Measurements from ENCODE around the gene KDM5A.

KDM5A gene

GRCh38 chr12:247271-247670 lies 141.8 kb downstream of the KDM5A start:
- Histone ChIP-seq H3K27ac (no peak overlapping the region), H3K4me2 (ENCODE audit: low read length) (no peak overlapping the region), H3K79me2 (no peaks in the 10 kb centered on the region), H3K9me3 (ENCODE audit: control insufficient read depth, low read length) (no peaks in the 10 kb centered on the region), H2AFZ (no peak overlapping the region), H3K4me3 (ENCODE audit: low read depth, low read length) (no peak overlapping the region), H3K9ac (no peak overlapping the region), H3K36me3 (ENCODE audit: control insufficient read depth, insufficient read depth, low read length) (no peaks in the 10 kb centered on the region), H3K4me1 (peaks cover 5% of the 10 kb centered on the region), H3K27me3 (ENCODE audit: control insufficient read depth, insufficient read depth, low read length) (no peaks in the 10 kb centered on the region)
- no peak for TF ChIP-seq CTCF (IDR thresholded peaks at IDR 0.05)

- no peak overlapping the region for H3K4me3 ChIP-seq (ENCODE audit: low read depth, low read length)
- H3K27me3 ChIP-seq (ENCODE audit: control insufficient read depth, insufficient read depth, low read length): no peaks in the 10 kb centered on the region
- peaks cover 3% of the 10 kb centered on the region for H3K4me1 ChIP-seq
- no peak overlapping the region for H3K27ac ChIP-seq
- no peaks in the 10 kb centered on the region for H3K9me3 ChIP-seq (ENCODE audit: control insufficient read depth, low read length)
- no peak overlapping the region for H3K4me2 ChIP-seq (ENCODE audit: low read length)
- no peaks in the 10 kb centered on the region for H3K79me2 ChIP-seq
- no peak overlapping the region for H3K9ac ChIP-seq
- H2AFZ ChIP-seq: peak overlapping the region; percentile 9
- no peaks in the 10 kb centered on the region for H3K36me3 ChIP-seq (ENCODE audit: control insufficient read depth, insufficient read depth, low read length)
- TF ChIP-seq CTCF (IDR thresholded peaks at IDR 0.05): no peak
Observed at GRCh38 chr12:243381-243780, 145.7 kb downstream of the KDM5A start.

GRCh38 chr12:242496-242895 lies 146.6 kb downstream of the KDM5A start:
- peaks cover 3% of the 10 kb centered on the region for H3K4me1 ChIP-seq
- no peak overlapping the region for H3K4me2 ChIP-seq (ENCODE audit: low read length)
- no peak overlapping the region for H3K27ac ChIP-seq
- no peak overlapping the region for H3K9ac ChIP-seq
- no peaks in the 10 kb centered on the region for H3K79me2 ChIP-seq
- no peaks in the 10 kb centered on the region for H3K36me3 ChIP-seq (ENCODE audit: control insufficient read depth, insufficient read depth, low read length)
- no peak overlapping the region for H2AFZ ChIP-seq
- H3K4me3 ChIP-seq (ENCODE audit: low read depth, low read length): no peak overlapping the region
- H3K9me3 ChIP-seq (ENCODE audit: control insufficient read depth, low read length): no peaks in the 10 kb centered on the region
- TF ChIP-seq CTCF (IDR thresholded peaks at IDR 0.05): no peak
- H3K27me3 ChIP-seq (ENCODE audit: control insufficient read depth, insufficient read depth, low read length): no peaks in the 10 kb centered on the region

GRCh38 chr12:241266-241665 lies 147.9 kb downstream of the KDM5A start:
- peaks cover 3% of the 10 kb centered on the region for H3K4me1 ChIP-seq
- TF ChIP-seq CTCF (IDR thresholded peaks at IDR 0.05): no peak
- H3K9ac ChIP-seq: no peak overlapping the region
- H3K4me2 ChIP-seq (ENCODE audit: low read length): no peak overlapping the region
- H3K9me3 ChIP-seq (ENCODE audit: control insufficient read depth, low read length): no peaks in the 10 kb centered on the region
- no peak overlapping the region for H3K4me3 ChIP-seq (ENCODE audit: low read depth, low read length)
- no peaks in the 10 kb centered on the region for H3K27me3 ChIP-seq (ENCODE audit: control insufficient read depth, insufficient read depth, low read length)
- H3K36me3 ChIP-seq (ENCODE audit: control insufficient read depth, insufficient read depth, low read length): no peaks in the 10 kb centered on the region
- H3K27ac ChIP-seq: no peak overlapping the region
- H2AFZ ChIP-seq: no peak overlapping the region
- H3K79me2 ChIP-seq: no peaks in the 10 kb centered on the region

GRCh38 chr12:240566-240965 lies 148.6 kb downstream of the KDM5A start:
- no peak overlapping the region for H3K4me2 ChIP-seq (ENCODE audit: low read length)
- H3K79me2 ChIP-seq: no peaks in the 10 kb centered on the region
- no peaks in the 10 kb centered on the region for H3K27me3 ChIP-seq (ENCODE audit: control insufficient read depth, insufficient read depth, low read length)
- H2AFZ ChIP-seq: no peak overlapping the region
- H3K4me1 ChIP-seq: peaks cover 3% of the 10 kb centered on the region
- H3K36me3 ChIP-seq (ENCODE audit: control insufficient read depth, insufficient read depth, low read length): no peaks in the 10 kb centered on the region
- H3K27ac ChIP-seq: no peak overlapping the region
- H3K4me3 ChIP-seq (ENCODE audit: low read depth, low read length): no peak overlapping the region
- H3K9me3 ChIP-seq (ENCODE audit: control insufficient read depth, low read length): no peaks in the 10 kb centered on the region
- TF ChIP-seq CTCF (IDR thresholded peaks at IDR 0.05): no peak
- H3K9ac ChIP-seq: no peak overlapping the region
